Anterior cingulate cortex (tissue), 58 donors: ENCODE results near the gene BEND5.

Experiments
- DNase-seq, 58 donors: peaks; one replicate each; lab custom pipeline; 2025; lab: John Stamatoyannopoulos, UW

The BEND5 gene

DNA sequence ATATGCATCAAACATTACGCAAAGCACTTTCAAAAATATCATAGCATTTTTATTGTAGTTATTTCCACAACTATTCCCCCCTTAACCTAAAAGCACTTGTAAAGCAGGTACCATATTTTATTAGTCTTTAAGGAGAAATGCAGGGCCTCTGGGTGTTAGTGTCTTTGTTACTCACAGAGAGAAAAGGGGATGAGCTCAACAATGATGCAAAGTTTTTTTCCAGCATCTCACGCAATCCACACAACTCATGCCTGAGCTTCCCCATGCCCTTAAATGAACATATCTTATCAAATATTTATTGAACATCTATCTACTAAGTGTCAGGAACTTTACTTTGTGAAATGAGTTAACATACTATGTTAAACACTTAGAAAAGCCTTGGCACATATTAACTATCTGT is 50.6 kb downstream of the BEND5 start:
- DNase-seq, result no peak

DNA sequence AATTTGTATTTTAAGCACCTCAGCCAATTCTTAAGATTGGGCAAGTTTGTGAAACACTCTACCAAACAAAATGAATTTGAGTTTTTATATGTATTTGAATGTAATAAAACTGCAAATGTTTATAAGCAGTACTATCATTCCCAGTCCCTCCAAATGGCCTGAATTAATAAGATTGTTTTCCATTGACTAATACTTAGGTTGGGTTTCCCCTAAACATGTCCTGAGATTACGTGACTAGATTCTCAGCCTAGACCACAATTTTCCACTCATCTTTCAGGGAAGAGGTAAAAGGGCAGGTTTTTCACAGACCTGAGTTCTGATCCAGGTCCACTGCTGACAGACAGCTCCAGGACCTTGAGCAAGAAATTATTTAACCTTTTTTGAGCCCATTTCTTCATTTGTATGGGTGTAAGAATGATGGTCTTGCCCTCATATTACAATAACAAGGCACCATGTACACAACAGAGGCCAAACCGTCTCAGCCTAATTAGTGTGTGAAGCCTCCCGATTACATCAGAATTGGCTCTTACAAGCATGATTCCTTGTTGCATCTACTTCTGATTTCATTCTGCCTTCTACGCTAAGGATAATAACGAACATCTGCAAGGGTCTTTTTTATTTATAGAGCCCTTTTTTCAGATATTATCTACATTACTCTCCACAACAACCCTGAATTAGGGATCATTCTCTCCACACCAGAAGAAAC is 51.2 kb downstream of the BEND5 start:
- no peak for DNase-seq

DNA sequence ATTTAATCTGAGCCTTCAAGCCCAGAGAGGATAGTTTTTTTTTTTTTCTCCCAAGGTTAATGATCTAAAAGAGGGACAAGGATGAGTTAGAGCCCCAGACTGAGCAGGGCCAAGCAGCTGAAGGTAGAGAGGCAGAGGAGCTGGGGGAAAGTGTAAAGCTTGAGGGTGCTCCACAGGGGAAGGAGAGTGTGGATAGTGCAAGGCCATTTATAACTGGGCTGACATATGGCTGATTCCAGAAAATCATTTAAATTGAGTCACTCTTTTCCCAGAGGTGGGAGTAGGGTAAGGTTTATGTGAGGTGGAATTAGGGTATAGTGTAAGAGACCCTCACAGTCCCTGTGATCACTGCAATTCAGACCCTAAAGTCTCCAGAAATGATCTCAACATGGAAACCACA is 55.8 kb downstream of the BEND5 start:
- no peak for DNase-seq

DNA sequence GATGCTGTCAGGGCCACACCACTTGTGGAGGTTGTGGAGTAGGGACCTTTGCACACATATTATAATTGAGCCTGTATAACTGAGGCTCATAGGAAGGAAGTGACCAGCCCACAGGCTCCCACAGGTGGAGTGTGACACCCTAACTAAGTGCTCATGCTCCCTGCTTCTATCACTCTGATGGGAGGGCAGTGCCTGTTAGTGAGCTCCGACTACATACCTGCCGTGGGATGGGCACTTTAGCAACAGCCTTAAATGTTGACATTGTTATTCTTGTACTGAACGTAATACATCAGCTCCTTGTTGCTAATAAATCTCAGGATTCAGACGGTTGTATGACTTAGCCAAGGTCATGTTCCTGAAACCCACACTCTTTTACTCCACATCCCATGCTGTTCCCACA is 58.0 kb downstream of the BEND5 start:
- DNase-seq, result no peak

DNA sequence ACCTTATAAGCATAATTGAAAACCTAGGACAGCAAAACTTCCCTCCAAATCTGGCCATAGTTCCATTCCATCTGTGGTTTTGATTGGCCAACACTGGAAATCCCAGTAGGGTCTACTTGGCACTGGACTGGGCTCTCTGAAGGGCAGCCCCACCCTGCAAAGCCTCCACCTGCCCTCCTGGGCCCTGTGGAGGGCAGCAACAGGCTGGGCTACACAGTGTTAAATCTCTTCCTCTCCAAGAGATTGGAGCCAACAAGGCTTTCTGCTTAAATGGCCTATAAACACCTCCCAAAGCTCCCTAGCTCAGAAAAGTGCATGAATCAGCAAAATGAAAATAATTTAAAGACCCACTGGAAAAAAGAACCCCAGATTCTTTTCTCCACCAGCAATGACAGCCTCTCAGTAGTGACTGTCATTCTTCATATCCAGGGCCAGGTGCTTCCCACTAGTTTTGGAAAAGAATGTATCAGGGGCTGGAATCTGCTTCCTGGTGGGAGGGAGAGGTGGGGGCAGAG is 58.5 kb downstream of the BEND5 start:
- no peak for DNase-seq

DNA sequence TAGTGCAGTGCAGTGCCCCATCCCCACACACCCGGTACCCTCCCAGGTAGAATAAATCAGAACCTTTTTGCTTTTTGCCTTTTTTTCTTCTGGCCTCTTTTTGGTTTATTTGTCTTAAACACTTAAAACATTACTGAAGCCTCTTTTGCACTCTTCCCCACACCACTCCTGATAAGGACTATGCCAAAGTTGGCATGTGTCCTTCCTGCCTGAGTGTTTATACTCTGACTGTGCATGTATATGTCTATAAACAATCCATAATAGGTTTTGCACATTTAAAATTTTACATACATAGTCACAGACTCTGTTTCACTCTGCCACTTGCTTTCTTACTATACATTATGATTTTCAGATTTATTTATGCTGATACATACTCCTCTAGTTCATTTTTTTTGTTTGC is 59.6 kb downstream of the BEND5 start:
- no peak for DNase-seq

DNA sequence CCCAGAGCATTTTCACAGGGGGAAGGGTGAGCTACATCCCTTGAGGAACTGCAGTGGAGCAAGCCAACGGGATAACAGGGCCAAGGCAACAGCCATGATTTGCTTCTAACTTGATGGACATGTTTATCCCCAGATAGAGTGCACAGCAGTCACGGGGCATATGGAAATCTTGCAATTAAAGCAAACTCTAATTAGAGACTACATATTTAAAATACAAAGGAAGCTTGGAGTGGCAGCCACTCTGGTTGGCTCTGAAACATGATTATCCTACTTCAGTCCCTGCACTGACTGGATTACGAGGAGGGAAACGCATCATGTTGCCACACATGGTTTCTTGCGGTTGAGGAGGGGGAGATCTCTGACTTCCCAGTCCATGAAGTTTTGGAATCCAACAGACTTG is 60.8 kb downstream of the BEND5 start:
- no peak for DNase-seq

DNA sequence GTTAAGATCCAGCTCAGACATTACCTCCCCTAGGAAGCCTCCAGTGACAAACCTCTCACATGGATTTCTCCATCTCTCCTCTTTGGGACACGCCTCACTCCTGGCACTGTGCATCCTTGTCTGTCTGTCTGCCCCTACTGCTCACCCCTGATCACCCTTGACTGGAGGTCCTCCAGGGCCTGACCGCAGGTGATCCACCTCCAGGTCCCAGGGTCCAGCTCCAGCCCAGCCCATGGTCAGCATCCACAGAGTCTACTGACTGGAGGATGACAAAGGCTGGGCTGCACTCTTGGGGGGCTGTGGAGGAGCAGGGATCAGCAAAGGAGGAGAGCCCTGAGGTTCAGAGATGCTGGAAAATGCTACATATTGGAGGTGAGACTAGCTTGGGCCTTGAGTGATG is 65.8 kb downstream of the BEND5 start:
- DNase-seq, result no peak

DNA sequence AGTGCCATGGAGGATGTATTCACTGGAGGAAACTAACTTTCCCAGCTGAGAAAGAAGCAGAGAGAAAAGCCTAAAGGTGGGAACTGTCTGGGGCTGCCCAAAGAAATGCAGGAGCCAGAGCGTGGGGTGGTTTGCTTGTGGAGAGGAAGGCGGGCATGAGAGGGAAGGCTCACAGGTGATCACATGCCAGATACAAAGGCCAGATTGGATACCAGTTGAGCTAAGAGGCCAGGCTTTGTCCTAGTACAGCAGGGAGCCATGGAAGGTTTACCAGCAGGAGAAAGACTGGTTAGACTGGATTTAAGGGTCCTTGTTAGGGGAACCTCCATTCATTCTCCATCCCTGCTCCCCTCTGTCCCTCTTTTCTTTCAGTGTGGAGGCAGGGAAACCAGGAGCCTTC is 66.4 kb downstream of the BEND5 start:
- DNase-seq, result no peak

DNA sequence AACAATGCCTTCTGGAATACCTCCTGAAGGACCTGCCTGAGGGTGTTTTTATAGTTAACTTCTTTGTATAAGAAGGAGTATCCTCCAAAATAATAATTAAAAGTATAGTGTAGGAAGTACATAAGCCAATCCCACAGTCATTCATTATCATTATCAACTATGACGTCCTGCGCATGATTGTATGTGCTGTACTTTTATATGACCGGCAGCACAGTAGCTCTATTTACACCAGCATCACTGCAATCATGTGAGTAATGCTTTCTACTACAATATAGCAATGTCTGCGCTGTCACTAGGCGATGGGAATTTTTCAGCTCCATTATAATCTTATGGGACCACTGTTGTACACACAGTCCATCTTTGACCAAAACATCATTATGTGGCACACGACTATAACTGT is 72.0 kb downstream of the BEND5 start:
- DNase-seq, result no peak

DNA sequence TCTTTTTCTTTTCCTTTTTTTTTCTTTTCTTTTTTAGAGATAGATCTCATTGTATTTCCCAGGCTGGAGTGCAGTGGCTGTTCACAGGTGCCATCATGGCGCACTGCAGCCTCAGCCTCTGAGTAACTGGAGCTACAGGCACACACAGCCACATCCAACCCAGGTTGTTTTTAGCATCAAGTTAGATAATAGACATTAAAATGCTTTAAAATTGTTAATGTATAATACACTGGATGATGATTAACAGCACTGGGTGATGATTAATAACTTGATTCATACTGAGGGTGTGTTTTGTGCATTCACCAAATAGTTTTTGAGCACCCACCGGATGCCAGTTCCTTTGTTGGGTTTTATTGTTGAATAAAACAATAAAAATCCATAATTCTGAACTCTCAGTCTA is 75.2 kb downstream of the BEND5 start:
- no peak for DNase-seq

DNA sequence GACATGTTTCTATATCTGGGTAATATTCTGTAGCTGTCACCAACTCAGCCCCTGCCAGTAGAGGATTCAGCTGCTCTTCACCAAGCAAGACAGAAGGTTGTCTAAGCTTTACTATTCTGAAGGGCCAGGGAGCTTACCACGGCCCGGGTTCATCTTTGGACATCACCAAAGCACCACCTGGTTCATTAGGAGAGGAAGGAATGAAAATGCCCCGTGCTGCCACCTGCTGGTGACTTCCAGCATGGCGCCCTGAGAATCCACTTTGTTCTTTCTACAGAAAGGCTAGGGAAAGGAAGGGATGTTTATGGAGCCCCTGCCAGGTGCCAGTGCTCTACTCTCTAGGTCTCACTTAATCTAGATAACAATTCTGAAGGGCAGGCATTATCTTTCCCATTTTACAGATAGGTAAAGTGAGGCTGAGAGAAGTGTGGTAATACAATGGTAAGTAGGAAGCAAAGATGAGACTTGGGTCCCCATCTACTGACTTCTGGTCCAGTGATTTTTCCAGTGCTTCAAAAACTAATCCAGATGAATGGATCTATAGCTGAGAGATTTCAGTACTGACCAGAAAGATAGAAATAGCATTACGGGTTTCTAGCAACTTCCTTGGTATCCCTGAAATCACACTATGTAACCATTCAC is 79.5 kb downstream of the BEND5 start:
- DNase-seq, result peak in 45 of 58 donors; percentile 3 to 86 (median 20)

DNA sequence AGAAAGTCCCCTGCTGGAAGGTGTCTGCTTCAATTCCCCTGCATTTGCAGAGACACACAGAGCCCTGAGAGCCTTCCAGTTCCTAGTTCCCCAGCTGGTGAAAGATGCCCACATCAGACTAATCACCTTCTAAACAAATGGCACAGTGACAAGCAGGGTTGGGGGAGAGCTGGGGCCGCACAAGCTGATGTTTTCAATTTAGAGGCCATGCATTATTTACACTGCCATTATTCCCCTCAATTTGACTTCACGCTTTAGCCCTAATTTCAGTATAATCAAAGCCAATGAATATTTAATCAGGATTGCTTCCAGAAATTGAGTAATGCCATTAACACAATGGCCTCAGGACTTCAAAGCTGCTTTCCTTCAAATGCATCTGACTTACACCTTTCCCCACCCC is 81.5 kb downstream of the BEND5 start:
- no peak for DNase-seq

DNA sequence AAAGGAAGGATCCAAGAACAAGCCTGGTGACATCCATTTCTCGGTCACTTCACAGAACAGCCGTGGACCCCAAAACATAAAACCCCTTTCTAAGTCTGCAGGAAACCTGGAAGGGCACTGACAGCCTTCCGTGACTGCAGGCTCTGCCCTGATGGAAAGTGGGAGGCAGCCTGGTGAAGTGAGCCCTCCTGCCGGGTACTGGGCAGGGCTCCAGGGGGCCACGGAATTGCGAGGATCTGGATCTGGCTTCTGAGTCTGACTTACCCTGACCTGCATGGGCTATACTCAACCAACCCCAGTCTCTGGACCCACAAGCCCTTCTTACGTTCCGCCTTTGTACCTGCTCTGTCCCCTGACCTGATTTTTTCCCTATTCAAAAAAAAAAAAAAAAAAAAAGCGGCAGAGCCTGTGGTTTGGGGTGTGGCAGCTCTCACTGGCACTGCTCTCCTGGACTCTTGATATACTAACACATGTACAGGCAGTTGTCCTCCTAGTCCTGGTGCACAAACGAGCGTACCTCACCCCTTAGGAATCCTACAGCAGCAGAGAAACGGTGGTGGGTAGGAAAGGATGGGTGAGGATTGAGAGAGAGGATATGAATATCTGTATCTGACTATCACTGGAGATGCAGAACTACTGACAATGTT is 82.9 kb downstream of the BEND5 start:
- no peak for DNase-seq

DNA sequence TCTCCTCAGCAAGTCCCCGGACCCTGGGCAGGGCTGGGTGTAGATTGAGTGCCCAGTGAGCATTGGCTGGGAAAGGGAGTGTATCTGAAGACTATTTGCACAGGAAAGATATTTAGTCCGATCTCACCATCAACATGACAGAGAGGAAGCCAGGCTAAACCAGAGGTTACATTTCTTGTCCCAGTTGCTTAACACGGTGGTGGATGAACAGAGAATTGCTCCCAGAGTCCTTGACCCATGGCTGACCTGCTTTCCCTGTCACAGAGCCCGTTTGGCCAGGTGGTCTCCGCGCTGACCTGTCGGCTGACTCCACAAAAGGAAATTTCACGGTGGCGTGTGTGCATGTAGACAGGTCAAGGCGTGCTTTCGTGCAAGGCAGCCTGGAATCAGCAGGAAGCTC is 83.5 kb downstream of the BEND5 start:
- no peak for DNase-seq

DNA sequence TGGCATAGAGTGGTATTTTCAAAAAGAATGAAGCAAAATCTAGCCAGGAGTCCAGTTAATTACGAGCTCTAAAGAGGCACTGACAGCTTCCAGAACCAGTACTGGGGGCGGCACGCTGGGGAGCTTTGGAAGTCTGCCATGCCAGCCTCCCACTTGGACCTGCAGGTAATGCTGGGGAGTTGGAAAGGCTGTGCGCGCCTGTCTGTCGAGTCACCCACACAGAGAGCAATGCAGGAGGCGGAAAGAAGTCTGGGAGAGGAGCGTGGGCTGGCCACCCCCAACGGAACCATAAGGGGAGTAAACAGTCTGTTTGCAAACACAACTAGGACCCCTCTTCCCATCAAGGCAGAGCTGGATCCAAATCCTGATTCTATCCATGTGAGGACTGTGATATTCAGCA is 84.5 kb downstream of the BEND5 start:
- peak in 27 of 58 donors; percentile 4 to 69 (median 25) for DNase-seq

DNA sequence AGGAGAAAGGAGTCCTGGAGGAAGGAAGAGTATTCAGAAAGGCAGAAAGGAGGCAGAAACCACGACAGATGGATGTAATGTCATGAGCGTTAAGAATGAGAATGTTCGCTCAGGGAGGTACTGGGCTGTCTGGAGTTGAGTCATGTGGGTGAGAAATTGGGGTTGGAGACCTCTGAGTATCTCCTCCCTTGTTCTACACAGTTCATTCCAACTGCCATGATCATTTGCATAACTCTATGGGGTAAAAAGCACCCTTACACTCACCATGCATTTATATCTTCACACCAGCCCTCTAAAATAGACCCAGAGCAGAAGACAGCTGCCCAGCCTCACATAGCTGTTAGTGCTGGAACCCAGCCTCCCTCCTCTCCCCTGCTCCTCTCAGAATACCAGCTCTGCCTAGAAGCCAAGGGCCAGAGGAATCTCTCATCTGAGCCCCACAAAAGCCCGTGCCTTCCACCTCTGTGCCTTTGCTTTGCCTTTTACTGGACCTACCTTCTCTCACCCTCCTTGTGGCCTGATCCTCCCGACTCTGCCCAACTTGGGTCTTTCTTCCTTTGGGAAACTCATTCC is 85.2 kb downstream of the BEND5 start:
- peak in 2 of 58 donors; percentile 4 to 22 for DNase-seq

DNA sequence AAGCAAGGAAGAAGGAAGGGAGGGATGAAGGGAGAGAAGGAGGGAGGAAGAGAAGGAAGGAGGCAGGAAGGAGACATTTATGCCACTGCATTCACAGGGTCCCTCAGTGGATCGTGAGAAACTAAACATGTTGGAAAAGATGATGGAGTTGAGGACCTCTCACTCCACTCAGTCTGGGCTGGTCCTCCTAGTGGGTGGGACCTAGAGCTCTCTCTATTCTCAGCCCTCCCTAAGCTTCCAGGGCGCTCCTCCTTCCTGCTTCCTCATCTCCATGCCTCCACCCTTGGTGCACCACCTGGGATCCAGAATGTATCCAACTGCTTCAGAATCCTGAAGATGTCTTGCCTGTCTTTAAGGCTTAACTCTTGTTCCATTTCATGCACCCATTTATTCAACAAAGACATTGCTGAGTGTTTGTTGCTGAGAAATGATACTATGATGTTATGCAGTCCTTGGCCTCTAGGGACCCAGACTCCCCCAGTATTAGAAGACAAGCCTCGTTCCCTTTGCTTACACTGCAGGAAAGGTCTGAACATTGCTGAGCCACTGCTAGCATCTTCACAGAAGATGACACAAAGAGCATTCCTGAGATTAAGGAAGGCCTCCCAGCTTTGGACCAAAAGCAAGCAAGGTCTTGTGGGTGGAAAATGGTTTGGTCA is 88.5 kb downstream of the BEND5 start:
- no peak for DNase-seq

DNA sequence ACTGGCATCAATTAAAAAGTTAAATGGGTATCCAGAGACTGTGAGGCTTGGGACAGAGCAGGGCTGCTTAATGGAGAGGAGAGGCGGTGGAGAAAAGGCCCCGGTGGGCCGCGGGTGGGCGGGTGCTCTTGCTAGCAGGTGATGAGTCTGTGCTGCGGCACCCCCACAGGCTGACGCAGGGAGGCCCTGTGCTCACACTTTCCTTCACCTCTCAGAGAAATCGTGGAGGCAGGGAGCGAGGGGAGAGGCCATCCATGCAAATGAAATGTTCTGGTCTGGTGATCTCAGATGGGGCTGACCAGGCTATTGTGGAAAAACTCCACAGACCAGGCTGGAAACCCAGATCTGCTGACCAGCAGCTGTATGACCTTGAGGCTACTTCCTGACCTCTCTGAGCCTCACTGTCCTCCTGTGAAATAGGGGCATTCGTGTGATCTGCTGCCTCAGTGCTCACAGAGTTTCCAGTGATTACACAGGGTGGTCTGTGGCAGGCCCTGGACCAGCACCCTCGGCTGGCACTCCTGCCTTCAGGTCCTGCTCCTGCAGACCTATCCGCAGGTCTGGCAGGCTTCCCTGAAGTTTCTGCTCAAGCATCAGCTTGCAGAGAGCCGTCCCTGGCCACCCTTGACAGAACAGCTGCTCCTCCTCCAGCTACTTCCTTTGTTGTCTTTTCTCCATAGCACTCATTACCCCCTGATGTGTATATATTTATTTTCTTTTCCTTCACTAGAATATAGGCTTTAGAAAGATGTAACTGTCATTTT is 89.2 kb downstream of the BEND5 start:
- peak in 1 of 58 donors; percentile 21 for DNase-seq

DNA sequence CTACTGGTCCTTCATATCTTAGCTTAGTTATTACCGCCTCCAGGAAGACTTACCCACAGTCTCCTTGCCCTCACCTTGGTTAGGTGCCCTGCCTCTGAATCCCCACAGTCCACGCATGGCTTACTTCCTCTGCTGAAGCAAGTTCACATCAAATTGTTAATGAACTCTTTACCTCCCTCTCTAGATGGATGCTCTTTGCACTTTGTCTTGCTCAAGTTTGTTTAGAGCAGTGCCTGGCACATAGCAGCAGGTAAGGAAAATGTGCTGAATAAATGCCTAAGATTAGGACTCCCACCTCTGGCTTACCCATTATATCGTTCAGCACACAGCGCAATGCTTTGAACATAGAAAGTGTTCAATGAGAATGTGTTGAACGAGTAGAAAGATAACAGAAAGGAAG is 90.5 kb downstream of the BEND5 start:
- no peak for DNase-seq
